HepG2 (cell line): ENCODE results near the gene PSENEN. TPM values are rescaled to one million over a fixed set of nuclear protein-coding genes. Genes with fewer than 3 reads are reported as not detected.

Source experiments
- ATAC-seq: fragments of 200-7000 bp; cut with Tn5 transposase; 3 replicates; pipeline ENCODE4 v1.9.1; 2020; ENCODE audit warnings: mild to moderate bottlenecking, moderate library complexity
- BruUV-seq: library from RNA; stranded (reverse); fragments of 400-500 nt; replicated peaks from 2 replicates; lab custom pipeline; 2021; lab: Mats Ljungman, UMichigan
- CTCF ChIA-PET: fragments of 300-600 bp; formaldehyde crosslinking; extraction: SDS; loops from one replicate; lab custom pipeline; 2021; ENCODE audit warnings: low total read pairs, inconsistent platforms, low intra/inter-chr PET ratio; lab: Yijun Ruan, JAX
- POLR2A ChIA-PET: fragments of 350-600 bp; sonication (Branson Sonifier 250); formaldehyde crosslinking; loops from one replicate; lab custom pipeline; 2020; ENCODE audit warnings: antibody characterized with exemption, inconsistent platforms; lab: Yijun Ruan, JAX
- DNase-seq: peaks from one replicate; pipeline ENCODE4 v3.0.0-alpha.2; 2015; ENCODE audit warnings: low spot score
- FAIRE-seq: peaks from 3 replicates; lab custom pipeline; 2011; peaks lifted over from hg19 to GRCh38; lab: Jason Lieb, UNC
- H2AFZ ChIP-seq: one replicate; pipeline ENCODE4 v1.6.1; 2011; ENCODE audit warnings: low read length, inconsistent platforms
- H3K27ac ChIP-seq: fragments of 300-600 bp; 3 replicates; pipeline ENCODE4 v1.8.0; 2011; ENCODE audit warnings: mixed run types, mild to moderate bottlenecking, mixed read lengths, low read length, inconsistent platforms; ENCODE audit not compliant: insufficient read depth; ENCODE audit errors: extremely low read length
- H3K27me3 ChIP-seq, 2 experiments: fragments of 200-600 bp in 1 of 2; 2 replicates in 1 of 2; 3 replicates in 1 of 2; pipeline versions ENCODE4 v1.6.0 to v1.8.0; 2011; ENCODE audit warnings: low read length in 2 of 2, mild to moderate bottlenecking in 2 of 2, moderate library complexity in 2 of 2, inconsistent platforms in 1 of 2; ENCODE audit not compliant: insufficient read depth in 2 of 2, control insufficient read depth in 1 of 2
- H3K36me3 ChIP-seq, 2 experiments: fragments of 200-600 bp in 1 of 2; replicated peaks in 1 of 2; 2 replicates in 1 of 2; 3 replicates in 1 of 2; pipeline versions ENCODE4 v1.5.1 to v1.8.0; 2011; ENCODE audit warnings: low read length in 2 of 2, inconsistent platforms in 1 of 2; ENCODE audit not compliant: insufficient read depth in 2 of 2, control insufficient read depth in 1 of 2
- H3K4me1 ChIP-seq: 2 replicates; pipeline ENCODE4 v1.5.1; 2012; ENCODE audit warnings: low read length, inconsistent platforms; ENCODE audit not compliant: insufficient read depth
- H3K4me2 ChIP-seq: 2 replicates; pipeline ENCODE4 v1.6.0; 2011; ENCODE audit warnings: low read depth, low read length, inconsistent platforms
- H3K4me3 ChIP-seq, 3 experiments: fragments of 200-600 bp in 1 of 3; sonication (generic), shearing (Covaris generic) in 1 of 3; replicated peaks in 1 of 3; 2 replicates each; pipeline ENCODE4 v1.5.1; 2011 to 2016; ENCODE audit warnings: low read length in 3 of 3, inconsistent platforms in 2 of 3, low read depth in 2 of 3, mild to moderate bottlenecking in 2 of 3, control low read depth in 1 of 3, mixed read lengths in 1 of 3; ENCODE audit not compliant: insufficient read depth in 1 of 3
- H3K79me2 ChIP-seq: one replicate; pipeline ENCODE4 v1.6.1; 2011; ENCODE audit warnings: low read length, inconsistent platforms; ENCODE audit not compliant: insufficient read depth
- H3K9ac ChIP-seq: 2 replicates; pipeline ENCODE4 v1.6.0; 2011; ENCODE audit warnings: mild to moderate bottlenecking, low read depth, low read length, inconsistent platforms; ENCODE audit not compliant: insufficient read depth
- H3K9me3 ChIP-seq: 2 replicates; pipeline ENCODE4 v1.5.1; 2012; ENCODE audit warnings: mild to moderate bottlenecking, low read length
- H4K20me1 ChIP-seq: 2 replicates; pipeline ENCODE4 v1.6.0; 2011; ENCODE audit warnings: inconsistent platforms, mild to moderate bottlenecking, low read length, moderate library complexity; ENCODE audit not compliant: insufficient read depth
- CEBPB ChIP-seq: IDR thresholded peaks from 2 replicates; pipeline ENCODE4 v1.6.1; 2011; ENCODE audit warnings: low read depth, low read length, improper control_type of control experiment, borderline replicate concordance
- EEA1 ChIP-seq: sonication (generic); formaldehyde crosslinking; IDR thresholded peaks from 2 replicates; pipeline ENCODE4 v1.5.1; 2020; ENCODE audit warnings: mild to moderate bottlenecking, missing genetic modification reagents, borderline replicate concordance
- ELF4 ChIP-seq: sonication (generic); formaldehyde crosslinking; IDR thresholded peaks from 2 replicates; pipeline ENCODE4 v1.5.0; 2020; ENCODE audit warnings: missing genetic modification reagents, mild to moderate bottlenecking, moderate library complexity, borderline replicate concordance
- HDAC1 ChIP-seq: sonication (generic); formaldehyde crosslinking; IDR thresholded peaks from 2 replicates; pipeline ENCODE4 v1.5.1; 2020; ENCODE audit warnings: mild to moderate bottlenecking, missing genetic modification reagents
- KAT7 ChIP-seq: IDR thresholded peaks from 2 replicates; pipeline ENCODE4 v1.6.1; 2018; ENCODE audit warnings: borderline replicate concordance, missing compliant biosample characterization
- KLF6 ChIP-seq: IDR thresholded peaks from 2 replicates; pipeline ENCODE4 v1.8.0; 2016; ENCODE audit warnings: missing biosample characterization, missing genetic modification reagents
- MLX ChIP-seq: IDR thresholded peaks from 2 replicates; pipeline ENCODE4 v1.6.1; 2016
- NCOR1 ChIP-seq: fragments of 200-600 bp; sonication (generic); IDR thresholded peaks from 2 replicates; pipeline ENCODE4 v1.7.0; 2017; ENCODE audit warnings: antibody characterized with exemption, low read length, borderline replicate concordance
- SIN3B ChIP-seq: fragments of 150-350 bp; IDR thresholded peaks from 2 replicates; pipeline ENCODE4 v1.6.1; 2014; ENCODE audit warnings: low read length
- TAF1 ChIP-seq: sonication (generic); formaldehyde crosslinking; IDR thresholded peaks from 2 replicates; pipeline ENCODE4 v1.4.0; 2020; ENCODE audit warnings: missing genetic modification reagents
- ZBTB34 ChIP-seq: sonication (generic); formaldehyde crosslinking; IDR thresholded peaks from 2 replicates; pipeline ENCODE4 v1.8.0; 2022; ENCODE audit warnings: mild to moderate bottlenecking, missing genetic modification reagents
- ZNF619 ChIP-seq: sonication (generic); formaldehyde crosslinking; IDR thresholded peaks from 2 replicates; pipeline ENCODE4 v1.4.0; 2020; ENCODE audit warnings: mild to moderate bottlenecking, missing genetic modification reagents
- ZNF841 ChIP-seq: sonication (generic); formaldehyde crosslinking; IDR thresholded peaks from 2 replicates; pipeline ENCODE4 v1.8.1; 2023; ENCODE audit warnings: missing genetic modification reagents, borderline replicate concordance
- WGBS: methylation state at CpG from one replicate; pipeline ENCODE4 v1.1.6; 2017; ENCODE audit warnings: low lambda C conversion rate; 5-methylcytosine and 5-hydroxymethylcytosine counted together
- in situ Hi-C: cut with HindIII; loops from 2 replicates; pipeline ENCODE4 v1.10.0; 2017; ENCODE audit warnings: low pct_unique_long_range_greater_than_20kb; ENCODE audit not compliant: extremely low pct_ligation_motif_present
- intact Hi-C: fragments of 100-400 bp; cut with micrococcal nuclease; formaldehyde crosslinking; loops from one replicate; pipeline ENCODE4 v1.10.0; 2022; ENCODE audit not compliant: unreplicated experiment
- polyA plus RNA-seq, 8 experiments: library from polyadenylated mRNA; depleted of rRNA in 3 of 8; stranded (reverse) in 7 of 8; unstranded in 1 of 8; fragments of >200 nt; fragmentation: Illumina TruSeq in 4 of 8; extraction: Trizol in 4 of 8; gene quantifications; 2 replicates each; pipeline versions ENCODE4 v1.2.1 to v1.2.3, GENCODE V29; 2011 to 2016; ENCODE audit warnings: low read depth in 4 of 8, missing spikeins in 1 of 8, mixed read lengths in 1 of 8; ENCODE audit not compliant: insufficient read depth in 1 of 8
- total RNA-seq, 5 experiments: library from RNA; depleted of rRNA; stranded (reverse); fragments of >200 nt; fragmentation: Illumina TruSeq; extraction: Trizol; gene quantifications; 2 replicates each; pipeline ENCODE4 v1.2.3, GENCODE V29; 2016; ENCODE audit warnings: low read depth in 1 of 5
- TF ChIP-seq, protein P1 (sequence below): sonication (generic); formaldehyde crosslinking; IDR thresholded peaks from 2 replicates; pipeline ENCODE4 v1.4.0; 2020; ENCODE audit warnings: missing genetic modification reagents

PSENEN gene
- total and polyA plus RNA-seq, 2 of the 13 experiments (the other 11 are each of a cell fraction or from before 2014, with no cell fraction given) = 16.9 to 34.2 TPM

DNA sequence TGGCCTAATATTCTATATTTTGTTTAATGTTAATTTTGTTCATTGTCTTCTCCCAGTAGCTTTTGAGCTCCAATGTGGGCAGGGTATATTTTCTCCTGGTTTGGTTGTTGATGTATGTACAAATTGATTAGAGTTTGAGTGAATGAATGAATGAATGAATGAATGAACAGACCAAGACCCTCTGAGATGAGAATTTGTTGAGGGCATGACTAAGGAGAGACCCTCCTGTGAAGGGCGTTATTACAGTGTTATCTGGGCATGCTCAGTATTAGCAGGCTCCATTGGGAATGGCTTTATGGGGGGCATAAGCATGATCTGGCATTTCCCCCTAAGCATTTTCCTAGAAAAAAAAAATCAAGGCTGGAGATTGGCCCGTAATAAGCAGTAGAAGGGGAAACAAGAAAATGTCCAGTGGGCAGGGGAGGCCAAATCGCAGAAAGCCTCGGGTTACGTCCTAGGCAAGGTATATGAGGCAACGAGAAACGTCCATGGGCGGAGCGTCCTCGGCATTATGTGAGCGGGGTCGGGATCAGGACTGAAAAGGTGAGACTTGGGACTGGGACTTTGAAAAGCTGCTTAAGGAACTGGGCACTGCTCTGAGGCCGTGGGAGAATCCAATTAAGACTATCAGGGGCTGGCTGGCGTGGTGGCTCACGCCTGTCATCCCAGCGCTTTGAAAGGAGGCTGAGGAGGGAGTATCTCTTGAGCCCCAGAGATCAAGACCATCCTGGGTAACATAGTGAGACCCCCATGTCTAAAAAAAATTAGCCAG, 29.0 kb downstream of the PSENEN start:
- H2AFZ ChIP-seq = no peak overlapping the region
- POLR2A ChIA-PET = no interaction called here

GRCh38 chr19:35775046-35775297, 29.5 kb downstream of the PSENEN start:
- H3K27ac ChIP-seq = no peak overlapping the region
- peak overlapping the region; percentile 89 for H3K4me2 ChIP-seq
- CTCF ChIA-PET = no interaction called here
- TF ChIP-seq EEA1 (CRISPR knock-in tag) (no peak), TAF1 (CRISPR knock-in tag) (0 out of 2 replicates have a peak, but pooled peaks have one; percentile 1), NCOR1 (no peak), KAT7 (CRISPR knock-in tag) (no peak), MLX (CRISPR knock-in tag) (no peak), ZNF619 (no peak), ELF4 (CRISPR knock-in tag) (no peak), HDAC1 (CRISPR knock-in tag) (peak; percentile 12; the same call in 1 of the 2 replicates)
- TF ChIP-seq, protein P1, sequence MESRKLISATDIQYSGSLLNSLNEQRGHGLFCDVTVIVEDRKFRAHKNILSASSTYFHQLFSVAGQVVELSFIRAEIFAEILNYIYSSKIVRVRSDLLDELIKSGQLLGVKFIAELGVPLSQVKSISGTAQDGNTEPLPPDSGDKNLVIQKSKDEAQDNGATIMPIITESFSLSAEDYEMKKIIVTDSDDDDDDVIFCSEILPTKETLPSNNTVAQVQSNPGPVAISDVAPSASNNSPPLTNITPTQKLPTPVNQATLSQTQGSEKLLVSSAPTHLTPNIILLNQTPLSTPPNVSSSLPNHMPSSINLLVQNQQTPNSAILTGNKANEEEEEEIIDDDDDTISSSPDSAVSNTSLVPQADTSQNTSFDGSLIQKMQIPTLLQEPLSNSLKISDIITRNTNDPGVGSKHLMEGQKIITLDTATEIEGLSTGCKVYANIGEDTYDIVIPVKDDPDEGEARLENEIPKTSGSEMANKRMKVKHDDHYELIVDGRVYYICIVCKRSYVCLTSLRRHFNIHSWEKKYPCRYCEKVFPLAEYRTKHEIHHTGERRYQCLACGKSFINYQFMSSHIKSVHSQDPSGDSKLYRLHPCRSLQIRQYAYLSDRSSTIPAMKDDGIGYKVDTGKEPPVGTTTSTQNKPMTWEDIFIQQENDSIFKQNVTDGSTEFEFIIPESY (CRISPR knock-in tag) = no peak

More for the DNA sequence above, 29.0 kb downstream of the PSENEN start:
- H3K9me3 ChIP-seq = no peaks in the 10 kb centered on the region
- CTCF ChIA-PET = no interaction called here
- no peaks in the 10 kb centered on the region for H4K20me1 ChIP-seq
- FAIRE-seq (no peak), ATAC-seq (0 out of 3 replicates have a peak, but pooled peaks have one; percentile 5), DNase-seq (no peak)
- peak overlapping the region; percentile 89 for H3K4me2 ChIP-seq
- in situ Hi-C loops (no loop called here), intact Hi-C loops (loop anchor here (5.0 kb wide), 1 partner anchor 38 kb away; the partner anchor contains the start of gene PRODH2)
- TF ChIP-seq CEBPB = peak; percentile 54; the same call in 1 of the 2 replicates
- TF ChIP-seq SIN3B = no peak
- TF ChIP-seq TAF1 (CRISPR knock-in tag) = 0 out of 2 replicates have a peak, but pooled peaks have one; percentile 5
- TF ChIP-seq ZBTB34 (CRISPR knock-in tag) = no peak
- no peak for TF ChIP-seq KLF6 (CRISPR knock-in tag)
- TF ChIP-seq ZNF841 (CRISPR knock-in tag) = no peak
- no peaks in the 10 kb centered on the region for H3K27me3 ChIP-seq
- peak overlapping the region; percentile 14; the same call in 1 of the 2 replicates for H3K9ac ChIP-seq
- 25% methylated on average over 16 of the region's 16 CpGs for WGBS
- no peak overlapping the region for H3K27ac ChIP-seq
- H3K4me1 ChIP-seq = peaks cover 43% of the 10 kb centered on the region
- no peaks in the 10 kb centered on the region for H3K79me2 ChIP-seq
- BruUV-seq = no TSS peak
- peak overlapping the region; percentile 33 to 75 (median 62) for H3K4me3 ChIP-seq
- no peaks in the 10 kb centered on the region; a peak in 1 of 5 replicates for H3K36me3 ChIP-seq

More at GRCh38 chr19:35775046-35775297, 29.5 kb downstream of the PSENEN start:
- peak overlapping the region; percentile 33 to 75 (median 62) for H3K4me3 ChIP-seq
- H2AFZ ChIP-seq = peak overlapping the region; percentile 42
- WGBS = 6% methylated on average over 9 of the region's 9 CpGs
- H4K20me1 ChIP-seq = no peaks in the 10 kb centered on the region
- H3K36me3 ChIP-seq = no peaks in the 10 kb centered on the region; a peak in 1 of 5 replicates
- H3K4me1 ChIP-seq = peaks cover 43% of the 10 kb centered on the region
- in situ Hi-C loops = no loop called here
- peak; percentile 36 for ATAC-seq
- peak overlapping the region; percentile 14; the same call in 1 of the 2 replicates for H3K9ac ChIP-seq
- H3K27me3 ChIP-seq = no peaks in the 10 kb centered on the region
- no TSS peak for BruUV-seq
- POLR2A ChIA-PET = no interaction called here
- H3K79me2 ChIP-seq = no peaks in the 10 kb centered on the region
- DNase-seq = no peak
- intact Hi-C loops = loop anchor here (5.0 kb wide), 1 partner anchor 37 kb away; the partner anchor contains the start of gene PRODH2
- FAIRE-seq = no peak
- H3K9me3 ChIP-seq = no peaks in the 10 kb centered on the region
